Ovary (tissue), 9 donors: ENCODE measurements around the gene RHOC. TPM values are rescaled to one million over a fixed set of nuclear protein-coding genes. Genes with fewer than 3 reads are reported as not detected.
A peak's percentile ranks its signal among the peaks of the same experiment; 100 is the strongest.

Source experiments
- DNase-seq, 5 donors: peaks; one replicate each; pipeline ENCODE4 v3.0.0-alpha.2; 2019 to 2020
- H3K27ac ChIP-seq, 2 donors: fragments of 200-600 bp; one replicate each; pipeline versions ENCODE4 v1.5.1 to v1.8.0; 2019 to 2022
- H3K27me3 ChIP-seq: fragments of 200-600 bp; one replicate; pipeline ENCODE4 v1.8.0; 2022
- H3K36me3 ChIP-seq: fragments of 200-600 bp; sonication (generic); one replicate; pipeline ENCODE4 v1.5.1; 2019
- H3K4me1 ChIP-seq: one replicate; pipeline ENCODE4 v1.8.1; 2013; ENCODE audit warnings: mild to moderate bottlenecking, moderate library complexity; ENCODE audit not compliant: insufficient read depth
- H3K4me3 ChIP-seq: fragments of 200-600 bp; sonication (generic); one replicate; pipeline ENCODE4 v1.5.1; 2017
- H3K9me3 ChIP-seq, 2 donors: fragments of 200-600 bp in 1 of 2; sonication (generic) in 1 of 2; one replicate each; pipeline versions ENCODE4 v1.5.1 to v1.8.1; 2013 to 2019; ENCODE audit warnings: mild to moderate bottlenecking in 1 of 2, moderate library complexity in 1 of 2
- EP300 ChIP-seq: sonication (generic); formaldehyde crosslinking; IDR thresholded peaks from one replicate; pipeline ENCODE4 v1.6.1; 2017; ENCODE audit warnings: antibody characterized with exemption
- POLR2A ChIP-seq: fragments of 450-650 bp; IDR thresholded peaks from one replicate; pipeline ENCODE4 v1.6.1; 2017; ENCODE audit warnings: antibody characterized with exemption, mild to moderate bottlenecking, moderate library complexity
- WGBS, 3 donors: extraction: QIAGEN DNeasy Blood & Tissue Kit in 1 of 3; methylation state at CpG; one replicate each; pipeline versions ENCODE4 v1.1.5 to v1.1.7; 2013 to 2017; 5-methylcytosine and 5-hydroxymethylcytosine counted together
- intact Hi-C, 4 donors: fragments of 100-400 bp; cut with DNase I; formaldehyde crosslinking; loops; one replicate each; pipeline versions ENCODE4 v1.11.0 to v1.15.1; 2022 to 2023
- polyA plus RNA-seq, 2 donors: library from polyadenylated mRNA; stranded (reverse); fragments of 200-250 nt in 1 of 2; fragments of 350-450 nt in 1 of 2; fragmentation: Illumina TruSeq in 1 of 2; extraction: RNeasy Lipid Tissue Mini Kit (QIAGEN cat#74804) in 1 of 2; gene quantifications; one replicate each; pipeline ENCODE4 v1.2.3, GENCODE V29; 2013 to 2014
- total RNA-seq, 7 donors: library from RNA; depleted of rRNA in 2 of 7; stranded (reverse); fragments of >200 nt in 2 of 7; fragmentation: NEBNext Ultra II Directional in 3 of 7; extraction: Animal tissue kit (Norgen Biotek cat#: 25700) in 3 of 7; gene quantifications; one replicate each; pipeline versions ENCODE4 v1.1.0 to v1.2.4, GENCODE V29; 2016 to 2023
- TF ChIP-seq, protein P1 (sequence below), 3 donors: fragments of 450-650 bp in 2 of 3; fragments of 200-600 bp in 1 of 3; IDR thresholded peaks; one replicate each; pipeline versions ENCODE4 v1.5.1 to v1.8.0; 2016 to 2022; ENCODE audit warnings: antibody characterized with exemption in 3 of 3, mild to moderate bottlenecking in 1 of 3
- donor health status: DM: no; HTN: no; CAD: no; lungs with moderate emphysema.
- donor health status: DM: no; HTN: no; CAD: no.
- donor health status: Bipolar disorder and iron deficiency.
- donor health status: DM: yes; HTN: yes; CAD: no.
- donor health status: DM: no; HTN: no; CAD: no.
- donor health status: DM: yes; HTN: yes; CAD: no.

The RHOC gene
- total and polyA plus RNA-seq, 9 donors, result 177 to 308 (median 214) TPM

- 84 to 95% (median 91%) methylated on average over 5 of the region's 5 CpGs for WGBS, 3 donors
- H3K4me1 ChIP-seq, result peaks cover 2% of the 10 kb centered on the region
- H3K27me3 ChIP-seq, result no peaks in the 10 kb centered on the region
- no peak overlapping the region for H3K4me3 ChIP-seq
- H3K9me3 ChIP-seq, result no peaks in the 10 kb centered on the region
- no peak overlapping the region for H3K27ac ChIP-seq
- DNase-seq, result peak in 1 of 5 donors; percentile 10
- no peak for TF ChIP-seq EP300
- no peak for TF ChIP-seq POLR2A
- TF ChIP-seq, protein P1, sequence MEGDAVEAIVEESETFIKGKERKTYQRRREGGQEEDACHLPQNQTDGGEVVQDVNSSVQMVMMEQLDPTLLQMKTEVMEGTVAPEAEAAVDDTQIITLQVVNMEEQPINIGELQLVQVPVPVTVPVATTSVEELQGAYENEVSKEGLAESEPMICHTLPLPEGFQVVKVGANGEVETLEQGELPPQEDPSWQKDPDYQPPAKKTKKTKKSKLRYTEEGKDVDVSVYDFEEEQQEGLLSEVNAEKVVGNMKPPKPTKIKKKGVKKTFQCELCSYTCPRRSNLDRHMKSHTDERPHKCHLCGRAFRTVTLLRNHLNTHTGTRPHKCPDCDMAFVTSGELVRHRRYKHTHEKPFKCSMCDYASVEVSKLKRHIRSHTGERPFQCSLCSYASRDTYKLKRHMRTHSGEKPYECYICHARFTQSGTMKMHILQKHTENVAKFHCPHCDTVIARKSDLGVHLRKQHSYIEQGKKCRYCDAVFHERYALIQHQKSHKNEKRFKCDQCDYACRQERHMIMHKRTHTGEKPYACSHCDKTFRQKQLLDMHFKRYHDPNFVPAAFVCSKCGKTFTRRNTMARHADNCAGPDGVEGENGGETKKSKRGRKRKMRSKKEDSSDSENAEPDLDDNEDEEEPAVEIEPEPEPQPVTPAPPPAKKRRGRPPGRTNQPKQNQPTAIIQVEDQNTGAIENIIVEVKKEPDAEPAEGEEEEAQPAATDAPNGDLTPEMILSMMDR (IDR thresholded peaks at IDR 0.05), result no peak
- no peaks in the 10 kb centered on the region for H3K36me3 ChIP-seq
- intact Hi-C loops, result no loop called here
These were observed 14.2 kb downstream of the RHOC start for GRCh38 chr1:112692681-112693080.

GRCh38 chr1:112689842-112690237 lies 17.1 kb downstream of the RHOC start:
- no peaks in the 10 kb centered on the region for H3K27me3 ChIP-seq
- no peaks in the 10 kb centered on the region for H3K36me3 ChIP-seq
- H3K9me3 ChIP-seq, result no peaks in the 10 kb centered on the region
- WGBS, 3 donors, result 85 to 95% (median 92%) methylated on average over 11 of the region's 11 CpGs
- intact Hi-C loops, result no loop called here
- no peak for TF ChIP-seq EP300
- TF ChIP-seq, protein P1 (IDR thresholded peaks at IDR 0.05), result no peak
- TF ChIP-seq POLR2A, result no peak
- peaks cover 4% of the 10 kb centered on the region for H3K4me1 ChIP-seq
- no peak for DNase-seq
- H3K4me3 ChIP-seq, result no peak overlapping the region
- H3K27ac ChIP-seq, result no peak overlapping the region

- intact Hi-C loops, result no loop called here
- WGBS, 3 donors, result 89 to 94% (median 92%) methylated on average over 9 of the region's 9 CpGs
- TF ChIP-seq, protein P1 (IDR thresholded peaks at IDR 0.05), result no peak
- no peak for TF ChIP-seq POLR2A
- no peak for TF ChIP-seq EP300
- Histone ChIP-seq H3K27me3 (no peaks in the 10 kb centered on the region), H3K4me3 (no peak overlapping the region), H3K36me3 (no peaks in the 10 kb centered on the region), H3K4me1 (peaks cover 4% of the 10 kb centered on the region), H3K27ac (no peak overlapping the region), H3K9me3 (no peaks in the 10 kb centered on the region)
- no peak for DNase-seq
These were observed 17.6 kb downstream of the RHOC start for GRCh38 chr1:112689196-112689841.

DNA sequence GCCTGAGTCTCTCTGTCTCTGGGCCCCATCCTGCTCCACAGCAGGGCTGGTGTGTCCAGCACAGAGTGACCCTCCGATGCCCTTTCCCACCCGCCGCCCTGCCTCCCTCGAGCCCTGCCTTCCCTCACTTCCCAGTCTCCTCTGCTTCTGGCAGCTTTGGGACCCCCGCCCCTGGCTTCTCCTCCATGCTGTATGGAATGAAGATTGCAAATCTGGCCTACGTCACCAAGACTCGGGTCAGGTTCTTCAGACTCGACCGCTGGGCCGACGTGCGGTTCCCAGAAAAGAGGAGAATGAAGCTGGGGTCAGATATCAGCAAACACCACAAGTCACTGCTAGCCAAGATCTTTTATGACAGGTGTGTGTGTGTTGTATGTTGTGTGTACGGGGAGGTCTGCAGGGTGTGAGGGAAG lies 18.1 kb downstream of the RHOC start:
- Histone ChIP-seq H3K4me3 (no peak overlapping the region), H3K9me3 (no peaks in the 10 kb centered on the region), H3K4me1 (peaks cover 4% of the 10 kb centered on the region), H3K27ac (no peak overlapping the region), H3K27me3 (no peaks in the 10 kb centered on the region), H3K36me3 (no peaks in the 10 kb centered on the region)
- TF ChIP-seq EP300 (no peak), POLR2A (no peak)
- TF ChIP-seq, protein P1 (IDR thresholded peaks at IDR 0.05), result no peak
- intact Hi-C loops, result no loop called here
- 66 to 70% (median 69%) methylated on average over 13 of the region's 13 CpGs for WGBS, 3 donors
- DNase-seq, result no peak
